MM.1S (cell line): Measurements from ENCODE around the gene CAPN10.

ENCODE experiments used
- EZH2 ChIP-seq: fragments of 300-600 bp; sonication (generic); optimal IDR thresholded peaks from 2 replicates; pipeline ENCODE3; 2017; ENCODE audit warnings: low read depth, mild to moderate bottlenecking, antibody characterized with exemption, low read length, mixed read lengths
- TF ChIP-seq, protein P1 (sequence below): fragments of 300-600 bp; sonication (generic); IDR thresholded peaks from 2 replicates; pipeline ENCODE4 v1.5.1; 2016; ENCODE audit warnings: antibody characterized with exemption, low read length, mixed read lengths

DNA sequence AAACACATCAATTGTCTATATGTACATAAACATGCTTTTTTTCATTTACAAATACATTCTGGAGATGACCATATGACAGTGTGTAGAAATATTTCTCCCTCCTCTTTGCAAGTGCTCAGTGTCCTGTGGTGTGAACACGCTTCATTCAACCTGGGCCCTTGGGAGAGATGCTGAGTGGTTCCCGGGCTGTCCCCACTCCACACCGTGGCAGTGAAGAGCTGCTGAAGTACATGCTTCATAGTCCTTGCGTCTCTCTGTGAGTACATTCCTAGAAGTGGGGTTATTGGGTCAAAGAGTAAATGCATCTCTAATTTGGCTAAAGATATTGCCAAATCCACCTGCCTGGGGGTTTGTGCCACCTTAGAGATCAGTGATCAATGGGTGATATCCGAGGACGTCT lies 32.2 kb downstream of the CAPN10 start:
- TF ChIP-seq, protein P1, sequence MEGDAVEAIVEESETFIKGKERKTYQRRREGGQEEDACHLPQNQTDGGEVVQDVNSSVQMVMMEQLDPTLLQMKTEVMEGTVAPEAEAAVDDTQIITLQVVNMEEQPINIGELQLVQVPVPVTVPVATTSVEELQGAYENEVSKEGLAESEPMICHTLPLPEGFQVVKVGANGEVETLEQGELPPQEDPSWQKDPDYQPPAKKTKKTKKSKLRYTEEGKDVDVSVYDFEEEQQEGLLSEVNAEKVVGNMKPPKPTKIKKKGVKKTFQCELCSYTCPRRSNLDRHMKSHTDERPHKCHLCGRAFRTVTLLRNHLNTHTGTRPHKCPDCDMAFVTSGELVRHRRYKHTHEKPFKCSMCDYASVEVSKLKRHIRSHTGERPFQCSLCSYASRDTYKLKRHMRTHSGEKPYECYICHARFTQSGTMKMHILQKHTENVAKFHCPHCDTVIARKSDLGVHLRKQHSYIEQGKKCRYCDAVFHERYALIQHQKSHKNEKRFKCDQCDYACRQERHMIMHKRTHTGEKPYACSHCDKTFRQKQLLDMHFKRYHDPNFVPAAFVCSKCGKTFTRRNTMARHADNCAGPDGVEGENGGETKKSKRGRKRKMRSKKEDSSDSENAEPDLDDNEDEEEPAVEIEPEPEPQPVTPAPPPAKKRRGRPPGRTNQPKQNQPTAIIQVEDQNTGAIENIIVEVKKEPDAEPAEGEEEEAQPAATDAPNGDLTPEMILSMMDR, result no peak
- TF ChIP-seq EZH2, result no peak
